Heart left ventricle (tissue), 13 donors: Measurements from ENCODE around the gene CUX1.

Experiments
- POLR2A ChIP-seq, 2 donors: fragments of 450-650 bp; IDR thresholded peaks; one replicate each; pipeline ENCODE4 v1.6.1; 2017; ENCODE audit warnings: antibody characterized with exemption in 2 of 2, mild to moderate bottlenecking in 2 of 2, moderate library complexity in 2 of 2
- TF ChIP-seq, protein P1 (sequence below), 12 donors: fragments of 200-600 bp; sonication (generic) in 4 of 12; IDR thresholded peaks; one replicate each; pipeline versions ENCODE4 v1.5.0 to v1.8.0; 2018 to 2022; ENCODE audit warnings: antibody characterized with exemption in 12 of 12, mild to moderate bottlenecking in 5 of 12
- donor health status: ischemic (EF 13 %, LVEDD 7.1; RV severe dilation, severe dysfunction).
- donor health status: DM: no; HTN: yes; CAD: no.
- donor health status: DM: no; HTN: no; CAD: no.
- donor health status: ischemic (EF 25% LVEDD 6.9; RV normal size, moderate dysfunction).
- donor health status: ischemic (EF 25% LVEDD 5.7; RV mildly dilated, moderate dysfunction).
- donor health status: ischemic (EF 35%, LVEDD 5.7; RV mildly dilated, moderate dysfunction).
- donor health status: nonischemic (EF 11% LVEDD 7.7; RV severe dilation, severe dysfunction).
- donor health status: DM: yes; HTN: yes; CAD: no.
- donor health status: PGD.
- donor health status: ischemic (EF 29% LVEDD 5.4; RV normal size, mild dysfunction).
- donor health status: nonischemic (EF 23%, LVEDD 6.1; RV moderate dilation, normal function).

DNA sequence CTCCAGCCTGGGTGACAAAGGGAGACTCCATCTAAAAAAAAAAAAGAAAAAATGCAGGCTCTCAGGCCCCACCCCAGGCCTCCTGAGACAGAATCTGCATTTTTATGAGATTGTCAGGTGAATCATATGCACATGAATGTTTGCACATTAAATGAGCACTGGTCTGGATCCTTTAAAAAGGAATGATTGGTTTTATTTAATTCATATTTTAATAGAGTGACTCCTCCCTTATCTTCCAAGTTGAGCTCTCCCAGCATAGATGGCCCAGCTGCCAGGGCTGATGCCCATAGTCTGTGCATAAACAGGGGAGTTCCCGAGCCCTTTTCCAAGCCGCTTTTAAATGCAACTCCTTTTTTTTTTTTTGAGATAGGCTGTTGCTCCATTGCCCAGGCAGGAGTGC lies 28.5 kb downstream of the CUX1 start:
- TF ChIP-seq, protein P1, sequence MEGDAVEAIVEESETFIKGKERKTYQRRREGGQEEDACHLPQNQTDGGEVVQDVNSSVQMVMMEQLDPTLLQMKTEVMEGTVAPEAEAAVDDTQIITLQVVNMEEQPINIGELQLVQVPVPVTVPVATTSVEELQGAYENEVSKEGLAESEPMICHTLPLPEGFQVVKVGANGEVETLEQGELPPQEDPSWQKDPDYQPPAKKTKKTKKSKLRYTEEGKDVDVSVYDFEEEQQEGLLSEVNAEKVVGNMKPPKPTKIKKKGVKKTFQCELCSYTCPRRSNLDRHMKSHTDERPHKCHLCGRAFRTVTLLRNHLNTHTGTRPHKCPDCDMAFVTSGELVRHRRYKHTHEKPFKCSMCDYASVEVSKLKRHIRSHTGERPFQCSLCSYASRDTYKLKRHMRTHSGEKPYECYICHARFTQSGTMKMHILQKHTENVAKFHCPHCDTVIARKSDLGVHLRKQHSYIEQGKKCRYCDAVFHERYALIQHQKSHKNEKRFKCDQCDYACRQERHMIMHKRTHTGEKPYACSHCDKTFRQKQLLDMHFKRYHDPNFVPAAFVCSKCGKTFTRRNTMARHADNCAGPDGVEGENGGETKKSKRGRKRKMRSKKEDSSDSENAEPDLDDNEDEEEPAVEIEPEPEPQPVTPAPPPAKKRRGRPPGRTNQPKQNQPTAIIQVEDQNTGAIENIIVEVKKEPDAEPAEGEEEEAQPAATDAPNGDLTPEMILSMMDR (IDR thresholded peaks at IDR 0.05), result no peak
- no peak for TF ChIP-seq POLR2A (IDR thresholded peaks at IDR 0.05)
